Endothelial cell of umbilical vein (primary cell): ENCODE data around the gene DDR2.

Experiments used
- EZH2 ChIP-seq: IDR thresholded peaks from 2 replicates; pipeline ENCODE4 v1.6.1; 2012; ENCODE audit warnings: borderline replicate concordance, low read depth, mild to moderate bottlenecking, moderate library complexity, low read length, inconsistent platforms; ENCODE audit not compliant: severe bottlenecking
- GATA2 ChIP-seq: IDR thresholded peaks from 2 replicates; pipeline ENCODE4 v1.7.0; 2011; ENCODE audit warnings: low read depth, mild to moderate bottlenecking, moderate library complexity, mixed read lengths, low read length; ENCODE audit not compliant: insufficient read length, insufficient read depth
- POLR2A ChIP-seq: IDR thresholded peaks from 2 replicates; pipeline ENCODE4 v1.6.1; 2012; ENCODE audit warnings: low read depth, mild to moderate bottlenecking, control low read depth, low read length
- POLR2AphosphoS5 ChIP-seq: IDR thresholded peaks from 2 replicates; pipeline ENCODE4 v1.6.1; 2012; ENCODE audit warnings: low read depth, mild to moderate bottlenecking, control low read depth, low read length, moderate library complexity; ENCODE audit not compliant: insufficient read depth
- TF ChIP-seq, protein P1 (sequence below): IDR thresholded peaks from 2 replicates; pipeline ENCODE4 v1.6.1; 2011; ENCODE audit not compliant: insufficient read depth, insufficient read length
- TF ChIP-seq, protein P2 (sequence below), 2 donors: IDR thresholded peaks; 1 replicate in 1 of 2; 2 replicates in 1 of 2; pipeline ENCODE4 v1.5.1; 2011; ENCODE audit warnings: low read length in 2 of 2, mild to moderate bottlenecking in 2 of 2, moderate library complexity in 2 of 2, control low read depth in 1 of 2, inconsistent platforms in 1 of 2, low read depth in 1 of 2; ENCODE audit not compliant: insufficient read depth in 1 of 2; ENCODE audit errors: extremely low read depth in 1 of 2

DNA sequence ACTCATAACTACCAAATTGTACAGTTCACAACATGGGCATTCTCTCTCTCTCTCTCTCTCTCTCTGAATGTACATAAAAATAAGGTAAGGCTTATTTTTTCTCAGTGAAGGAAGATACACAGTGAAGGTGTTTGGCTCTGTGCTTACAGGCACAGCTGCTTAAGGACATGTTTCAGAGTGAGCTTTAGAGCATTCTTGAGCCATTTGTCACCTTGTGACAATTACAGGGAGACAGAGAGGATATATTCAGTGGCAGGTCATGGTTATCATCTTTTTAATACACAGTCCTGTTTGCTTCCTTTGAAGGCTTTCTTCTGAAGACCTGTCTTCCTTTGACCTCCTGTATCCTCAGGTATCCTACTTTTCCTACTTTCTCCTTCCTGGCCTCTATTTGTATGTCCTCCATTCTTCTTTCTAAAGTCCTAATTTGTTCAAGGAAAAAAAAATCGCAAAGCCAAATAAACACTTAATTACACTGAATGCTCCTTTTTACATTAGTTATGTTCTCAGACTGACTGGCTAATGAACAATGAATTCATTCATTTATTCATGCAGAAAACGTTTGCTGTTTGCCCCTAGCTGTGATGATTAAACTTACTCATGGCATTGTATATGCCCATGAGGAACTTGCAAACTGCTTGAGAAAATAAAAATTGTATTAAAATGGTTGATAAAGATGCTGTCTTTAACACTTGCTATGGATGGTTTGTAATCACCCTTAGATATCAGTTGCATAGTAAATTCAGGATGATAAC lies 191.7 kb downstream of the DDR2 start:
- TF ChIP-seq, protein P1, sequence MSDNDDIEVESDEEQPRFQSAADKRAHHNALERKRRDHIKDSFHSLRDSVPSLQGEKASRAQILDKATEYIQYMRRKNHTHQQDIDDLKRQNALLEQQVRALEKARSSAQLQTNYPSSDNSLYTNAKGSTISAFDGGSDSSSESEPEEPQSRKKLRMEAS, result no peak
- TF ChIP-seq POLR2A, result no peak
- no peak for TF ChIP-seq GATA2
- TF ChIP-seq, protein P2, sequence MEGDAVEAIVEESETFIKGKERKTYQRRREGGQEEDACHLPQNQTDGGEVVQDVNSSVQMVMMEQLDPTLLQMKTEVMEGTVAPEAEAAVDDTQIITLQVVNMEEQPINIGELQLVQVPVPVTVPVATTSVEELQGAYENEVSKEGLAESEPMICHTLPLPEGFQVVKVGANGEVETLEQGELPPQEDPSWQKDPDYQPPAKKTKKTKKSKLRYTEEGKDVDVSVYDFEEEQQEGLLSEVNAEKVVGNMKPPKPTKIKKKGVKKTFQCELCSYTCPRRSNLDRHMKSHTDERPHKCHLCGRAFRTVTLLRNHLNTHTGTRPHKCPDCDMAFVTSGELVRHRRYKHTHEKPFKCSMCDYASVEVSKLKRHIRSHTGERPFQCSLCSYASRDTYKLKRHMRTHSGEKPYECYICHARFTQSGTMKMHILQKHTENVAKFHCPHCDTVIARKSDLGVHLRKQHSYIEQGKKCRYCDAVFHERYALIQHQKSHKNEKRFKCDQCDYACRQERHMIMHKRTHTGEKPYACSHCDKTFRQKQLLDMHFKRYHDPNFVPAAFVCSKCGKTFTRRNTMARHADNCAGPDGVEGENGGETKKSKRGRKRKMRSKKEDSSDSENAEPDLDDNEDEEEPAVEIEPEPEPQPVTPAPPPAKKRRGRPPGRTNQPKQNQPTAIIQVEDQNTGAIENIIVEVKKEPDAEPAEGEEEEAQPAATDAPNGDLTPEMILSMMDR (IDR thresholded peaks at IDR 0.05; ENCODE audit: extremely low read depth in 1 of 2, insufficient read depth in 1 of 2, low read depth in 1 of 2, low read length in 2 of 2), result no peak
- TF ChIP-seq POLR2AphosphoS5, result no peak
- no peak for TF ChIP-seq EZH2
